ENCODE measurements around the gene CDSN. TPM values are rescaled to one million over a fixed set of nuclear protein-coding genes. Genes with fewer than 3 reads are reported as not detected.

Gene CDSN
- total and polyA plus RNA-seq, 12 donors = 0.03 to 0.08 TPM; not detected in 10

GRCh38 chr6:31149827-31150447 is 29.7 kb upstream of the CDSN start:
- DNase-seq = no peak
- Histone ChIP-seq H3K36me3 (replicated peaks in 1 of 2) (no peaks in the 10 kb centered on the region), H3K9me3 (replicated peaks in 1 of 3) (no peaks in the 10 kb centered on the region), H3K4me1 (replicated peaks in 1 of 2) (no peaks in the 10 kb centered on the region), H3K27me3 (no peaks in the 10 kb centered on the region), H3K4me3 (no peak overlapping the region), H3K27ac (no peak overlapping the region)
- intact Hi-C loops (cut with DNase I) = no loop called here
- no peak for TF ChIP-seq POLR2A (IDR thresholded peaks at IDR 0.05)
- no peak for TF ChIP-seq CTCF (IDR thresholded peaks at IDR 0.05)
- WGBS, 4 donors = 93 to 98% (median 96%) methylated on average over 5 to 6 of the region's 6 CpGs

GRCh38 chr6:31145386-31145785 is 25.1 kb upstream of the CDSN start:
- Histone ChIP-seq H3K27me3 (no peaks in the 10 kb centered on the region), H3K4me1 (replicated peaks in 1 of 2) (no peaks in the 10 kb centered on the region), H3K27ac (no peak overlapping the region), H3K9me3 (replicated peaks in 1 of 3) (no peaks in the 10 kb centered on the region), H3K4me3 (no peak overlapping the region), H3K36me3 (replicated peaks in 1 of 2) (no peaks in the 10 kb centered on the region)
- no peak for DNase-seq
- 91 to 97% (median 94%) methylated on average over 10 of the region's 10 CpGs for WGBS, 4 donors
- no peak for TF ChIP-seq POLR2A (IDR thresholded peaks at IDR 0.05)
- TF ChIP-seq CTCF (IDR thresholded peaks at IDR 0.05) = no peak
- intact Hi-C loops (cut with DNase I) = no loop called here

- no peak for TF ChIP-seq CTCF (IDR thresholded peaks at IDR 0.05)
- TF ChIP-seq POLR2A (IDR thresholded peaks at IDR 0.05) = no peak
- 79 to 92% (median 85%) methylated on average over 6 to 11 of the region's 11 CpGs for WGBS, 4 donors
- no peak for DNase-seq
- intact Hi-C loops (cut with DNase I) = no loop called here
- H3K4me1 ChIP-seq (replicated peaks in 1 of 2) = no peaks in the 10 kb centered on the region
- H3K27me3 ChIP-seq = no peaks in the 10 kb centered on the region
- no peak overlapping the region for H3K4me3 ChIP-seq
- no peaks in the 10 kb centered on the region for H3K36me3 ChIP-seq (replicated peaks in 1 of 2)
- no peak overlapping the region for H3K27ac ChIP-seq
- H3K9me3 ChIP-seq (replicated peaks in 1 of 3) = no peaks in the 10 kb centered on the region
Measured at GRCh38 chr6:31144970-31145340, 24.7 kb upstream of the CDSN start.

- H3K36me3 ChIP-seq (replicated peaks in 1 of 2) = no peaks in the 10 kb centered on the region
- no peaks in the 10 kb centered on the region for H3K4me1 ChIP-seq (replicated peaks in 1 of 2)
- no peak overlapping the region for H3K4me3 ChIP-seq
- DNase-seq = no peak
- TF ChIP-seq POLR2A (IDR thresholded peaks at IDR 0.05) (no peak), CTCF (IDR thresholded peaks at IDR 0.05) (no peak)
- intact Hi-C loops (cut with DNase I) = no loop called here
- H3K27ac ChIP-seq = no peak overlapping the region
- WGBS, 4 donors = 87 to 94% (median 93%) methylated on average over 17 to 18 of the region's 18 CpGs
- no peaks in the 10 kb centered on the region for H3K27me3 ChIP-seq
- no peaks in the 10 kb centered on the region for H3K9me3 ChIP-seq (replicated peaks in 1 of 3)
Measured at GRCh38 chr6:31144296-31144969, 24.2 kb upstream of the CDSN start.
